ENCODE data around the gene INTS4.
"Not testable (repeated sequence)": the region's sequence is repeated elsewhere in the genome, so short reads cannot be mapped to it uniquely, and the experiment has no call there.

Gene INTS4

GRCh38 chr11:77942465-77942864 is 52.0 kb downstream of the INTS4 start:
- DNase-seq, result not testable (repeated sequence)

GRCh38 chr11:77933596-77933995 is 60.9 kb downstream of the INTS4 start:
- not testable (repeated sequence) for DNase-seq

- DNase-seq, result not testable (repeated sequence)
Observed at GRCh38 chr11:77930334-77931208, 63.9 kb downstream of the INTS4 start.

- DNase-seq, result not testable (repeated sequence)
Observed at GRCh38 chr11:77917713-77918112, 76.8 kb downstream of the INTS4 start.

- not testable (repeated sequence) for DNase-seq
Observed at GRCh38 chr11:77914307-77914791, 80.1 kb downstream of the INTS4 start.

GRCh38 chr11:77913608-77914306 is 80.7 kb downstream of the INTS4 start:
- not testable (repeated sequence) for DNase-seq

GRCh38 chr11:77910828-77911227 is 83.6 kb downstream of the INTS4 start:
- DNase-seq, result not testable (repeated sequence)

- DNase-seq, result no peak
Observed at GRCh38 chr11:77909277-77909676, 85.2 kb downstream of the INTS4 start.

- no peak for DNase-seq
Observed at GRCh38 chr11:77908835-77909234, 85.6 kb downstream of the INTS4 start.

- not testable (repeated sequence) for DNase-seq
Observed at GRCh38 chr11:77894949-77895348, 99.5 kb downstream of the INTS4 start.

GRCh38 chr11:77891703-77892102 is 102.8 kb downstream of the INTS4 start:
- not testable (repeated sequence) for DNase-seq

GRCh38 chr11:77891256-77891655 is 103.2 kb downstream of the INTS4 start:
- DNase-seq, result not testable (repeated sequence)

GRCh38 chr11:77890619-77891056 is 103.8 kb downstream of the INTS4 start:
- DNase-seq, result not testable (repeated sequence)

GRCh38 chr11:77890100-77890614 is 104.3 kb downstream of the INTS4 start:
- DNase-seq, result not testable (repeated sequence)

GRCh38 chr11:77889045-77889444 is 105.4 kb downstream of the INTS4 start:
- not testable (repeated sequence) for DNase-seq

GRCh38 chr11:77886401-77886800 is 108.1 kb downstream of the INTS4 start:
- DNase-seq, result no peak

GRCh38 chr11:77884829-77885190 is 109.7 kb downstream of the INTS4 start:
- DNase-seq, result no peak

- no peak for DNase-seq
Observed at GRCh38 chr11:77884186-77884828, 110.2 kb downstream of the INTS4 start.

- no peak for DNase-seq
Observed at GRCh38 chr11:77883775-77884174, 110.7 kb downstream of the INTS4 start.

- DNase-seq, result no peak
Observed at GRCh38 chr11:77882396-77882795, 112.1 kb downstream of the INTS4 start.

GRCh38 chr11:77879218-77879617 is 115.2 kb downstream of the INTS4 start:
- DNase-seq, result no peak

- DNase-seq, result not testable (repeated sequence)
Observed at GRCh38 chr11:77878247-77878646, 116.2 kb downstream of the INTS4 start.

- DNase-seq, result no peak
Observed at GRCh38 chr11:77876045-77876444, 118.4 kb downstream of the INTS4 start.
